ENCODE results near the gene METTL14.
"Not testable (repeated sequence)": the region's sequence is repeated elsewhere in the genome, so short reads cannot be mapped to it uniquely, and the experiment has no call there.

DNA sequence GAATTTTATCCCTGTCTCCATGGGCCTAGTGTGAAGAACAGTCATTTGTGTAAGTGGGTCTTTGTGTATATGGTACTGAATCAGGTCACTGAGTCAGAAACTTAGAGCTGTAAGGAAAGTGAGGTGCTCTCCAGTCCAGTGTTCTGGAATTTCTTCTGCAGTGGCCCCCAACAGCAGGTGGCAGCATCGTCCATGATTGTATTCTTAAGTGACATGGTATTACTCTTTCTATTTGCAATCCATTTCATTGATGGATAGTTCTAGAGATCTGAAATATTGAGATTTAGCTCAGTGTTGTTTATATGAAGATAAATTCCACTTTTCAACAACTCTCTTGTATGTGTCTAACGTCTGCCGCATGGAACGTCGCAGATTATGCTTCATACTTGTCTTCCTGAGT, 20.5 kb upstream of the METTL14 start:
- TF ChIP-seq, protein P1, sequence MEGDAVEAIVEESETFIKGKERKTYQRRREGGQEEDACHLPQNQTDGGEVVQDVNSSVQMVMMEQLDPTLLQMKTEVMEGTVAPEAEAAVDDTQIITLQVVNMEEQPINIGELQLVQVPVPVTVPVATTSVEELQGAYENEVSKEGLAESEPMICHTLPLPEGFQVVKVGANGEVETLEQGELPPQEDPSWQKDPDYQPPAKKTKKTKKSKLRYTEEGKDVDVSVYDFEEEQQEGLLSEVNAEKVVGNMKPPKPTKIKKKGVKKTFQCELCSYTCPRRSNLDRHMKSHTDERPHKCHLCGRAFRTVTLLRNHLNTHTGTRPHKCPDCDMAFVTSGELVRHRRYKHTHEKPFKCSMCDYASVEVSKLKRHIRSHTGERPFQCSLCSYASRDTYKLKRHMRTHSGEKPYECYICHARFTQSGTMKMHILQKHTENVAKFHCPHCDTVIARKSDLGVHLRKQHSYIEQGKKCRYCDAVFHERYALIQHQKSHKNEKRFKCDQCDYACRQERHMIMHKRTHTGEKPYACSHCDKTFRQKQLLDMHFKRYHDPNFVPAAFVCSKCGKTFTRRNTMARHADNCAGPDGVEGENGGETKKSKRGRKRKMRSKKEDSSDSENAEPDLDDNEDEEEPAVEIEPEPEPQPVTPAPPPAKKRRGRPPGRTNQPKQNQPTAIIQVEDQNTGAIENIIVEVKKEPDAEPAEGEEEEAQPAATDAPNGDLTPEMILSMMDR (IDR thresholded peaks at IDR 0.05), result peak; percentile 9
- TF ChIP-seq EZH2 (IDR thresholded peaks at IDR 0.05; ENCODE audit: borderline replicate concordance, insufficient read depth, low read depth, low read length, poor library complexity, severe bottlenecking), result not testable (repeated sequence)

Measured in B cell (primary cell).